SHP77 (cell line): Measurements from ENCODE around the gene OR2D3.
"Not testable (repeated sequence)": the region's sequence is repeated elsewhere in the genome, so short reads cannot be mapped to it uniquely, and the experiment has no call there.

ENCODE experiments used
- DNase-seq, 2 experiments: peaks; one replicate each; lab custom pipeline; 2025; lab: John Stamatoyannopoulos, UW

OR2D3 gene

GRCh38 chr11:6927030-6927617, 6.3 kb downstream of the OR2D3 start:
- no peak for DNase-seq

DNA sequence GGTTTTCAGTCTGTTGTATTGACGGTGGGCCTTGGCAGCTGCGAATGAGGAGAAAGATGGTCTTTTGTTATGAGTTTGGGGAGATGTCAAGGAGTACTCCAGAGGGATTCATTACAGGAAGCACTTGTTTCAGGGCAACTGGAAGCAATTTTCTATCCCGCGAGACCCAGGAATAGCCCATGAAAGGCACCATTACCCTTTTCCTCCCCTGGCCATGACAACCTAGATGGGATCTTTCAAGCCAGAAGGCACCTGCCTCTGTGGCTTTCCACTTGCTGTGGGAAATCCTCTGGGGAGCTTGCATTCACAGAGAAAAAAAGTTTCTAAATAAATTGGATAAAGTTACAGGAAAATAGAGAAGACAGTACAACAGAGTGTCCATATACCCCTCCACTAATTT, 8.1 kb downstream of the OR2D3 start:
- DNase-seq, result no peak

- DNase-seq, result no peak
Measured at GRCh38 chr11:6931146-6931713, 10.4 kb downstream of the OR2D3 start.

DNA sequence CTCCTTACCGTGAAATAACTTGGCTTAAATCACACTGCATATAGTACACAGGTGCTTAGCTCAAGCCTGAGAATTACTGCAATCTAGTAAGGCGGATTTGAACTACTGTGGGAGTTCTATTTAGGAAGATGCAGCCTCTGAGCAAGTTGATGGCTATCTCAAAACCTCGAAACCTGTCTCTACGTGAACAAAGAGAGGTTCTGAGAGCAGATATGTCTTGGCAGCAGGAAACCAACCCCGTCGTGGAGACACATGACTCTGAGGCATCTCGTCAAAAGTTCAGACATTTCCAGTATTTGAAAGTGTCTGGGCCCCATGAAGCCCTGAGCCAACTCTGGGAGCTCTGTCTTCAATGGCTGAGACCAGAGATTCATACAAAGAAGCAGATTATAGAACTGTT, 11.3 kb downstream of the OR2D3 start:
- no peak for DNase-seq

- DNase-seq, result no peak
Measured at GRCh38 chr11:6941970-6942369, 21.2 kb downstream of the OR2D3 start.

DNA sequence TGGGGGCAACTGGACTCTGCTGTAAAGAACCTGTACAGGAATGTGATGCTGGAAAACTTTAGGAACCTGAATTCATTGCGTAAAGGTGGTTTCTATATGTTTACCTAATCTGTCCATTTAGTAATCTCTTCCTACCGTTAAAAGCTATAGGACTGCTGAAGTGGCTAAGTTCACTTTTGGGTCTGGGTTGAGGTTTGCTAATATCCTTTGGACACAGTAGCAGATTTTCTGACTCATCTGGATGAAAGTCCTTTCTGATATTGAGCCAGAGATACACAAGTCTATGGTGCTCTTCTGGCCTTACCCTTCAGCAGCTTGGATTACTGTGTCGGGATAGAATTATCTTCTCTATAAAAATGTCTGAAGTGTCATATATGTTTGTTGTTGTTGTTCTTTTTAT, 22.3 kb downstream of the OR2D3 start:
- DNase-seq, result no peak

GRCh38 chr11:6954248-6954647, 33.4 kb downstream of the OR2D3 start:
- not testable (repeated sequence) for DNase-seq

DNA sequence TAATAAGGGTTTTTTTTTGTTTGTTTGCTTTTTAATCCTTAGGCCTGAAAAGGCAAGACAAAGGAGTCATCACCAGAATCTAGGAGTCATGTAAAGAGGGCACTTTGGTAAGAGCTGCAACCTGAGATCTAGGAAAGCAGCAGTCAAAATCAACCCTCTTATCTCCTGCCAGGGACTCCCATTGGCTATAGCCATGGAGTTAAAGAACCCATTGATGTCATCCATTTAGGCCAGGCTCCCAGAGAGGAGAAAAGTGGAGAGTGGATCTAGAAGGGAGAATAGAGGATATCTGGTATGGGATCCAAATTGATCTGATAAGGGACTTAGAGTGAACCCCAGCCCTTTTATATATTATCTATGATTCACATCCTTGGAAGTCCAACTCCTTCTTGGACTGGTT, 41.3 kb downstream of the OR2D3 start:
- no peak for DNase-seq

DNA sequence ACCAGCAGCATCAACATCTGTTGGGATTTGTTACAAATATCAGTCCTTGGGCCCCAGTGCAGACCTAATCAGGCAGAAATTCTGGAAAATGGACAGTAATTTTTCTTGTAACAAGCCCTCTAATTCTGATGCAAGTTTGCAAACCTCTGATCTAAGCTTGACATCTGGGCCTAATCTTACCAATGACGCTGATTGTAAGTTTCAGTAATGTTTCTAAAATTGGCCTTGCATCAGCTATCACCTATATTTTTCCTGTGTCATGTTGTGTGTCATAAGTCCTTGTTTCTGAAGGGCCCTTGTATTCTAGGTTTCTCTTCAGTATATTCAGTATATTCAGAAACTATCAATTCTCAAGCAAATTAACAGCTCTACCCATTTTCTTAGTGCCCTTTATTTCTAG, 41.9 kb downstream of the OR2D3 start:
- DNase-seq, result no peak

DNA sequence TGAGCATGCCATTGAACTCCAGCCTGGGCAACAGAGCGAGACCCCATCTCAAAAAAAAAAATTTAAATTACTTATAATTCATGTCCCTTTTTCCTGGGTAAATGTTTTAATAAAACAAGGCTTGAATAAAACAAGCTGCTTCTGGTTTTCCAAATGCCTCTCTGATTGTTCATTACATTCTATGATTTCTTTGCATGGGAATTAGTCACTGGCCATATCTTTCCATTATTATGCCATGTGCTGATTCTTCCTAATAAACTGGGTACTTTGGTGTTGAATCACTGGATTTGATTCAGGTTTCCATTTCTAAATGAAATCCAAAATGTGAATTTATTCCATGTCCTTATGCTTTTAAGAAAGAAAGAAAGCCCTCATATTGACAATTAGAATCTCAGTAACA, 48.0 kb downstream of the OR2D3 start:
- no peak for DNase-seq

DNA sequence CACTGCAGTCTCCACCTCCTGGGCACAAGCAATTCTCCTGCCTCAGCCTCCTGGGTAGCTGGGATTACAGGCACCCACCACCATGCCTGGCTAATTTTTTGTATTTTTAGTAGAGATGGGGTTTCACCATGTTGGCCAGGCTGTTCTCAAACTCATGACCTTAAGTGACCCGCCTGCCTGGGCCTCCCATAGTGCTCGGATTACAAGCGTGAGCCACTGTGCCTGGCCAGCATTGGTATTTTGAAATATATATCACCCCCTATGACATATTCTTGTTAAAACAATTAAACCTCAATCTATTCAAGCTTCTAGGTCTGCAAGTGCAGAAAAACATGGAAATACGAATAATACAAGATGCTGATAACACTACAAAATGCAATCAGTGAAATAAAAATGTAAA, 49.1 kb downstream of the OR2D3 start:
- not testable (repeated sequence) for DNase-seq
